ENCODE results near the gene ATXN1.
"Not testable (repeated sequence)": the region's sequence is repeated elsewhere in the genome, so short reads cannot be mapped to it uniquely, and the experiment has no call there.

The ATXN1 gene

GRCh38 chr6:16570946-16571345 lies 190.3 kb downstream of the ATXN1 start:
- no peak for DNase-seq (ENCODE audit: low spot score)

DNA sequence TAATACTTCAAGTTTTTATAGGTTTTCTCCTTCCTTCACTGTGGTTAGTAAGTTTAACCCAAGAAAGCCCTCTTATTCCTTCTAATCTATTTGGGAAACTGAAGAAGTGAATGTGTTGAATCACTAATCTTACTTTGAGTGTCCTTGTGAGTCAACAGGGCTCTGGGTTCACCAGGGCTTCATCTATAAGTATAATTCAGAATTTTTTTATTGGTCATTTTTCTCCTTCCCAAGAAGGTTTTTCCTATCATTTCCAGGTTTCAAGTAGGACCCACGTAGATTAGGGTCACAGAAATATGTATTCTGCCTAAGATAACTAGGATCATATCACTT lies 191.1 kb downstream of the ATXN1 start:
- DNase-seq (ENCODE audit: low spot score), result no peak

DNA sequence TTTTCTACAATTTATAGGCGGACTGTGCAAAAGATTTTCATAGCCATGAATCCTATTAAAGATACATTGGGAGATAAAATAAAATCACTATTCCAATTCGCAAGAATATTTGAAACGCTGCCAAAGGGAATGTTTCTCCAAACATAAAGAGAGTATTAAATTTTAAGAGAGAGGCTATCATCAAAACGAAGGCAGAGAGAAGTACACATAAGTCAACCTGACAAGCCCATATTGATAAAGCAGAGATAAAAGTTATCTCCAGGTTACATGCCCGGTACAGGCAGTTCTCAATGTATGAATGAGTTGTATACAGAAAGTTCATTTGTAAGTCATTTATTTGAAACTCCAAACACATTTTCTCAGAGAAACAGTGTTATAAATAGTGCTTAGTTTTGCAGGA lies 193.1 kb downstream of the ATXN1 start:
- no peak for DNase-seq (ENCODE audit: low spot score)

- DNase-seq (ENCODE audit: low spot score), result no peak
Observed at GRCh38 chr6:16567071-16567470, 194.2 kb downstream of the ATXN1 start.

DNA sequence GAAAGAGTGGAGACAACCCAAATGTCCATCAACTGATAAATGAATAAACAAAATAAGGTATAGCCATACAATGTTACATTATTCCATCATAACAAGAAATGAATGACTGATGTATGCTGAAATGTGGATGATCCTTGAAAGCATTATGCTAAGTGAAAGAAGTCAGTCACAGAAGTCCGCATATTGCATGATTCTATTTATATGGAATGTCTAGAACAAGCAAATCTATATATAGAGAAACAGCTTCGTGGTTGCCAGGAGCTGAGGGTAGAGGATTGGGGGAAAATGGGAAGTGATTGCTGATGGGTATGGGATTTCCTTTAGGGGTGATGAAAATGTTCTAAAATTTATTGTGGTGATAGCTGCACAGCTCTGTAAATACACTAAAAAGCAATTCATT lies 196.8 kb downstream of the ATXN1 start:
- DNase-seq (ENCODE audit: low spot score), result no peak

GRCh38 chr6:16563628-16564240 lies 197.5 kb downstream of the ATXN1 start:
- no peak for DNase-seq (ENCODE audit: low spot score)

DNA sequence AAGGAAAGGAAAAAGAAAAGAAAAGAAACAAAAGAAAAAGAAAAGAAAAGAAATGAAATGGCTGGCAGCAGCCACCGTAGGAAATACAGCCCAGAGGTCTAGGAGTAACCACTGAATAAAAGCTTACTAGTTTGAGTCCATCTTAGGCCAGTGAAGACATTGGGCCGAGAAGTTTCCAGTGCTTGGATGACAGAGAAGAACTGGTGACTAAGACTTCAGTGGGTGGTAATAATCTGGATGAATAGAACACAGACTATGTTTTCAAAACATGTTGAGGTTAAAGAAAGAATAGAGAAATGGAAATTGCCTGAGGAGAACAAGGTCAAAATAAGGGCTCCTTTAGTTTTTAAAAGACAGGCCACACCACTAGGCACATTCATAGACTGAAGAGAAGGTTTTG lies 198.8 kb downstream of the ATXN1 start:
- DNase-seq (ENCODE audit: low spot score), result no peak

DNA sequence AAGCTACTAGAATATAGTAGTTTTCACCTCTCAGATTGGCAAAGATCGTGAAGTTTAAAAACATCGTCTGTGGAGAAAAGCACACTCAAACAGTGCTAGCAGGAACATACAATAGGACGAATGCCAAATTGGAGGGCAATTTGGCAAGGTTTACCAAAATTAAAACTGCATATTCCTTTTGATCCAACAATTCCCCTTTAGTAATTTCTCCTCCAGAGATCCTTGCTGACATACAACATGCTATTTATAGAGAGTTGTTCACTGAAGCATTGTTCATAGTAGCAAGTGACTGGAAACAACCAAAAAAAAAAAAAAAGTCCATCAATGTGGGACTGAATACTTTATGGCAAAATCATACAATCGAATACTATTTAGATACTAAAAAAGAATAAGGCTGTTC lies 202.2 kb downstream of the ATXN1 start:
- no peak for DNase-seq (ENCODE audit: low spot score)

- DNase-seq (ENCODE audit: low spot score), result peak; percentile 80
Observed at GRCh38 chr6:16555550-16555949, 205.7 kb downstream of the ATXN1 start.

DNA sequence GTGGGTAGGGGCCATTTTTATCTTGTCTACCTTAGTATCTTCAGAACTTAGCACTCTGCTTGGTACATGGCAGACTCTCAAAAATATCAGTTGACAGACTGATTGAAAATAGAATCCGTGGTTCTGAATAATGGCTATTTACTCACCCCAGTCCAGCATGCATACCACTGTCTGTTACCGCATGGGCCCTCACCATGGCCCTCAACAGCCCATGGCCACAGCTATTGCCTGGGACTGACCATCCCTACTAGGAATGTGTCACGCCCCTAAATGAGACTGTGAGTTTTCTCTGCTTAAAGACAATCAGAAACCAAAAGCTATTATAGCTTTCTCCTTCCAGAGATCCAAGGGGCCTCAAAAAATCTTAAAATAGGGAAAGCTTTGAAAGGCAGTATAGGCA lies 207.7 kb downstream of the ATXN1 start:
- no peak for DNase-seq (ENCODE audit: low spot score)

GRCh38 chr6:16551466-16551865 lies 209.8 kb downstream of the ATXN1 start:
- DNase-seq (ENCODE audit: low spot score), result no peak

GRCh38 chr6:16548121-16548520 lies 213.1 kb downstream of the ATXN1 start:
- DNase-seq (ENCODE audit: low spot score), result no peak

DNA sequence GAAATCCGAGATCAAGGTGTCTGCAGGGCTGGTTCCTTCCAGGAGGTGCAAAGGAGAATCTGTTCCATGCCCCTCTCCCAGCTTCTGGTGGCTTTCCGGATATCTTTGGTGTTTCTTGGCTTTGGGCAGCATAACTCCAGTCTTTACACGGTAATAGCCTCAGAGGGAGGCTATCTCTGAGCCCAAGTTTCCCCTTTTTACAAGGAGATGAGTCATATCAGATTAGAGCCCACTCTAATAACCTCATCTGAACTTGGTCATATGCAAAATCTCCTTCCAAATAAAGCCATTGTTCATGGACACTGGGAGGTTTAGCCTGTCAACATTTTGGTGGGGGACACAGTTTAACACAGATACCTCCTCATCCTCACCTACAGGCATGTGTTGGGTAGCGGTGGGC lies 213.7 kb downstream of the ATXN1 start:
- DNase-seq (ENCODE audit: low spot score), result no peak

- no peak for DNase-seq (ENCODE audit: low spot score)
Observed at GRCh38 chr6:16546861-16547260, 214.4 kb downstream of the ATXN1 start.

DNA sequence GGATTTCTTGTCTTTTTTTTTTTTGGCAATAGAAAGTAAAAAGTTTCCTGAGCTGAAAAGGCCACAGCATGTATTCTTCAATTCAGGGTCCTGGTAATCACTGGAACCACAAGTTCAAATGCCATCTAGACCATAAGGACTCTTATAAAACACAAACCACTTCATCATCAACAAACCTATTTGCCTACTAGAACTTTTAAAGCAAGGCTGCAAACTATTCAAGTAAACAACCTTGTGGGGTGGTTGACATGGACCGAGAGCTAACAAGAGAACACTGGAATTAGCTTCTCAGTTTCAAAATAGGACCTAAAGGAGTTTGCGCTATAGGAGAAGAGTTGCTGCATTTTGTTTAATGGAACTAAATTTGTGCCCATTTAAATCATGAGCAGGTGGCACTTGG lies 215.9 kb downstream of the ATXN1 start:
- DNase-seq (ENCODE audit: low spot score), result no peak

DNA sequence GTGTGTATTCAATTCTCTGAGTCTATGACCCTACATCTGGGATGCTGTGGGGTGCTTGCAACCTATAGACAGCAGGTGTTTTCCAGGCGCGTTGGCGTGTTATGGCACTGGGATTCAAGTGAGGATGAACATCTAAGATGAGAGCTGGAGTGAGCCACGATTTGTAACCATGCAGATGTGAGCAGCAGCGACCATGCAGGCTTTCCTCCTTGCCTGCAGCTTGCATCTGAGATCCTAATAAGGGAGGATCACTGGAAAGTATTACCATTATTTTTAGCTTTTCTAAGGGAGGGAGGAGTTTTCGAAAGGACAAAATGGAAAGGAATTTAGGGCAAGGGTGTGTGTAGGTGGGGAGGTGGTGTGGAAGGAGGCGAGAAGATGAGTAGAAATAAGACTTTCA lies 216.7 kb downstream of the ATXN1 start:
- DNase-seq (ENCODE audit: low spot score), result no peak

GRCh38 chr6:16544006-16544405 lies 217.3 kb downstream of the ATXN1 start:
- DNase-seq (ENCODE audit: low spot score), result no peak

DNA sequence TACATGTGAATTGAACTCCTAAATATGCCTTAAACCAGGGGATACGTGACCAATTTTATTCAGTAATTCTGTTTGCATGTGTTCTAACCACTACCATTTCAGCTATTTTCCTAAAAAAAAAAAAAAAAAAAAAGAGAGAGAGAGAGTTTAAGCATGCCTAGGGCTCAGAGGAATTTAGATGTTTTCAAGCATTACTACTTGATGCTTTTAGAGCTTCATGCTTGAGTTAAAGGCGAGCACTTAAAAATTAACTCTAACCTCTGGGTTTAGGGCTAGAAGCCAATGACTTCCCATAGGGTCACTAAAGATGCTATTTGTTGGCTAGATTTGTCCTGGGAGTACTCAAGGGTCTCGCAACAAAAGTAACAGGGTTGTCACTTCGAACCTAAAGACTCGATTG lies 217.7 kb downstream of the ATXN1 start:
- no peak for DNase-seq (ENCODE audit: low spot score)

DNA sequence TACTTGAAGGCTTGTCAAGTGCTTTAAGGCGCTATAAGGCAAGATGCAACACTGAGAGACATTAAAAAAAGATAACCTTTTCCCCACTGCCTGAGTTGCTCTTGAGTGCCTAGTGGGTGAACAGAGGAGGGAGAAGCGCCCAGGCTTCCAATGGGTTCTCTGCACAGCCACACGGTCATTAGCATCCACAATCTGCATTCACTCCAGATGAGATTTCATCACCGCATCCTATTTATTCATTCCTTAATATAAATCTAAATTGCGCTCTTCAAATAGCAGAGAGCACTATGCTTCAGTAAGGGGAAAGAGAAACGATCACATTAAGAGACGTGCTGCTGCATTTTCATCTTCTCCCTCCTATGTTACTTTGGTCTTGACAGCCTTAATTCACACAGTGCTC lies 219.2 kb downstream of the ATXN1 start:
- DNase-seq (ENCODE audit: low spot score), result no peak

DNA sequence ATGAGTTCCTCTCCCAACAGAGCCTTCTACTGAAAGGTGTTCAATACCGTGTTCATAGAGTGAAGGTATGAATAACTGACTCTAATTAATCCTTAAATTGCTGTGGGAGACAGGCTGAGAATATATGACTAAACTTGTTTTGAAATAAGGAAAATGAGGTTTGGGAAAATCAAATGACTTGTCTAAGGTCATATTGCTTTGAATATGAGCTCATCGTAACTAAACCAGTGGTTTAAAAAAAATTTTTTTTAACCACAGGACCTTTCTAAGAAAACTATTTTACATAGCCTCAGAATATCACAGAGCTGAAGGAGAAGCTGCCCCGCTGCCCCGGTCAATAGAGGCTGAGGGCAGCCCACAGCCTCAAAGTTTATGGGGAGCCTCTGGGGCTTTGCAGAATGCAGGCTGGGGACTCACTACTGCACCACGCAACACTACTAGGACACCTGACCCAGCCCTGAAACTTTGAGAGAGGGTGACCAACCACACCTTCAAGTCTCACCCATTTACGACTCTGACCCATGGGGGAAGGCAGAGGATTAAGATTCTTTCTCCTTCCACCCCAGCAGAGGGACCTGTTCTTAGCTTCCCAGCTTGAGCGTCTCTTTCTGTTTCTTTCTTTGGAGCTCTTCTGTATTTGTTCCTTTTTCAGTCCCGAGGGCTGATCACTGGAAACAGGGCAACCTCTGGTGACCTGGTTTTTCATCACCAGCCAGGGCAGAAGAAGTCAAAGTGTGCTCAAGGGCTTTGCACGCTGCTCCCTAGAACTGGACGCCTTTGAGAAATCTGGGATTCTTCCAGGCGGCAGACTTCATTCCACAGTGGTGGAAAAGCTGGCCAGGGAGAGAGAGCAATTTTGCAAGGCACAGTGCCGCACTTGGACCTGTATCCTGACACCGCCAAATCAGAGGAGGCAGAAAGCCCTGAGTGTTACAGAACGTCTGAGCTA lies 220.2 kb downstream of the ATXN1 start:
- DNase-seq (ENCODE audit: low spot score), result no peak

- DNase-seq (ENCODE audit: low spot score), result not testable (repeated sequence)
Observed at GRCh38 chr6:16540383-16540782, 220.9 kb downstream of the ATXN1 start.

DNA sequence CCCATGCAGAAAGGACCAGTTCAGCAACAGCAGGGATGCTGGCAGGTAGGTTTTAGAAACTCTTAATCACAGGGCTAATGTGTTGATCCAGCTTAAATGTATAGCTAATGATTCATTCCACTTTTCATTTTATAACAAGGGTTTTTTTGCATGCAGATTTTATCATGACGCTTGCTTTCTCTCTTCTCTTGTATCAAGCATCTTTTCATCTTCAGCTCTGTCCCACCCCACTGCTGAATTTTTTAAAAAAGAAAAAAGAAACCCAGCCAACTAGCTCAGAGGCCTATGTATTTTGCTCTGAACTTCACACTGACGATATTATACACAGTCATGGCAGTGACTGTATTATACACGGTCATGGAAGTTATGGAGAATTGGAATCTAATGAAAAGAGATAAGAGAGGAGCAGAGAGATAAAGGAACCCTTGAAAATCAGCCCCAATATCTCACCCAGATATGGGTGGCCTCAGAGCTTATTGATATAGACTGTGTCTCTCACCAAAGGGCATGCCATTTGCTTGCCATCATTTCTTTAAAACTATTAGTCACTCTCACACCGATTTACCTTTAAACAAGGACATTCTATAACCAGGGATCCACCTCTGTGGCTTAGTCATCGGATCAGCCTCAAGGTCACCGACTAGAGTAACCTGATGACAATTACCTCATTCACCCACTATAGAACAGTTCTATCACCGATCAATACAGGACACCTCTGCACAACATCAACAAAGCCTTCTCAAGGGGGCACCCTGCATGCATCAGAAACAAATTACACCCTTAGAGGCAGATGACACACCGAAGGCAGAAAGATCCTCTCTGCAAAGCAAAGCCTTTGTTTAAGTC lies 222.0 kb downstream of the ATXN1 start:
- no peak for DNase-seq (ENCODE audit: low spot score)

- DNase-seq (ENCODE audit: low spot score), result no peak
Observed at GRCh38 chr6:16535564-16535963, 225.7 kb downstream of the ATXN1 start.

Measured in Ammon's horn (tissue), 1 donor.